Measurements from ENCODE around the gene HNRNPF.

DNA sequence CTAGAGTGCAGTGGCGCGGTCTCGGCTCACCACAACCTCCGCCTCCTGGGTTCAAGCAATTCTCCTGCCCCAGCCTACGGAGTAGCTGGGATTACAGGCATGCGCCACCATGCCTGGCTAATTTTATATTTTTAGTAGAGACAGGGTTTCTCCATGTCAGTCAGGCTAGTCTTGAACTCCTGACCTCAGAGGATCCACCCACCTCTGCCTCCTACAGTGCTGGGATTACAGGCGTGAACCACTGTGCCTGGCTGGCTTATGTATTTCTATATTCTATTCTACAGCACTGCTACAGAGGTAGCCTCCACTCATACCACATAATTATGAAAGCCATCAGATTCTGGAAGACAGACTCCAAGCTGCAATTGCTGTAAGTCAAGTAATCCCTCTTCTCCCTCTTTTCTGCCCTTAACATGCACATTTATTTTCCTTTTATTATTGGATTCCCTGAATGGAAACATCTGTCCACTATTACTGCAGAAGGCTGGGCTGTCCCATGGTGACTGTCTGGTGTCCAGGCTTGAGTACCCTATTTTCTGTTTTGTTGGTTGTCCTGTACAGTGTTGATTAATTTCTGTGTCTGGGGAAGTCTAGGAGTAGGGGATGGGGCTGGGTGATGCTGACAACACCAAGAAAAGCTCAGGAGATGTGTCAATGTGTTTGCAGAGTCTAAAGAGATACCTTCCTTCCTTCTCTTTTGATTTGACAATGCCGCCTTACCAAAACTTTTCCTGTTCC is 22.1 kb upstream of the HNRNPF start:
- TF ChIP-seq, protein P1, sequence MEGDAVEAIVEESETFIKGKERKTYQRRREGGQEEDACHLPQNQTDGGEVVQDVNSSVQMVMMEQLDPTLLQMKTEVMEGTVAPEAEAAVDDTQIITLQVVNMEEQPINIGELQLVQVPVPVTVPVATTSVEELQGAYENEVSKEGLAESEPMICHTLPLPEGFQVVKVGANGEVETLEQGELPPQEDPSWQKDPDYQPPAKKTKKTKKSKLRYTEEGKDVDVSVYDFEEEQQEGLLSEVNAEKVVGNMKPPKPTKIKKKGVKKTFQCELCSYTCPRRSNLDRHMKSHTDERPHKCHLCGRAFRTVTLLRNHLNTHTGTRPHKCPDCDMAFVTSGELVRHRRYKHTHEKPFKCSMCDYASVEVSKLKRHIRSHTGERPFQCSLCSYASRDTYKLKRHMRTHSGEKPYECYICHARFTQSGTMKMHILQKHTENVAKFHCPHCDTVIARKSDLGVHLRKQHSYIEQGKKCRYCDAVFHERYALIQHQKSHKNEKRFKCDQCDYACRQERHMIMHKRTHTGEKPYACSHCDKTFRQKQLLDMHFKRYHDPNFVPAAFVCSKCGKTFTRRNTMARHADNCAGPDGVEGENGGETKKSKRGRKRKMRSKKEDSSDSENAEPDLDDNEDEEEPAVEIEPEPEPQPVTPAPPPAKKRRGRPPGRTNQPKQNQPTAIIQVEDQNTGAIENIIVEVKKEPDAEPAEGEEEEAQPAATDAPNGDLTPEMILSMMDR (conservative IDR thresholded peaks at IDR 0.05 in 1 of 2, IDR thresholded peaks at IDR 0.05 in 1 of 2; ENCODE audit: extremely low read depth in 1 of 2, insufficient read depth in 1 of 2, low read depth in 1 of 2, low read length in 2 of 2): no peak
- TF ChIP-seq EZH2 (IDR thresholded peaks at IDR 0.05; ENCODE audit: borderline replicate concordance, low read length): no peak
